Fibroblast of villous mesenchyme (primary cell): ENCODE results near the gene PALM. TPM values are rescaled to one million over a fixed set of nuclear protein-coding genes. Genes with fewer than 3 reads are reported as not detected.
"Not testable (repeated sequence)": the region's sequence is repeated elsewhere in the genome, so short reads cannot be mapped to it uniquely, and the experiment has no call there.

Experiments
- DNase-seq: peaks from one replicate; pipeline ENCODE4 v3.0.0-alpha.2; 2010; ENCODE audit warnings: low read depth
- H3K4me3 ChIP-seq: 2 replicates; pipeline ENCODE4 v1.5.1; 2011; ENCODE audit warnings: low read depth, mild to moderate bottlenecking, low read length
- CTCF ChIP-seq: IDR thresholded peaks from 2 replicates; pipeline ENCODE4 v1.5.1; 2012; ENCODE audit warnings: low read depth, mild to moderate bottlenecking, low read length; ENCODE audit not compliant: insufficient read depth
- total RNA-seq: library from RNA; depleted of rRNA; stranded (reverse); fragments of >200 nt; gene quantifications from 2 replicates; pipeline ENCODE4 v1.2.3, GENCODE V29; 2012

The PALM gene
- total RNA-seq, 1 donor = 1.7 TPM

GRCh38 chr19:663682-664117 lies 45.0 kb upstream of the PALM start:
- TF ChIP-seq CTCF = no peak
- DNase-seq = no peak
- H3K4me3 ChIP-seq = peak overlapping the region; percentile 61

- peak overlapping the region; percentile 15 for H3K4me3 ChIP-seq
- peak; percentile 94 for TF ChIP-seq CTCF
- DNase-seq = peak; percentile 84
These were observed 43.8 kb upstream of the PALM start for GRCh38 chr19:664913-665443.

- DNase-seq, H3K4me3 ChIP-seq: not testable (repeated sequence)
These were observed 41.7 kb upstream of the PALM start for GRCh38 chr19:666985-667573.

GRCh38 chr19:668675-669434 lies 39.9 kb upstream of the PALM start:
- DNase-seq = peak; percentile 95
- not testable (repeated sequence) for H3K4me3 ChIP-seq

GRCh38 chr19:670609-671075 lies 38.1 kb upstream of the PALM start:
- TF ChIP-seq CTCF = peak; percentile 21
- no peak for DNase-seq
- H3K4me3 ChIP-seq = no peak overlapping the region

GRCh38 chr19:674282-675151 lies 34.2 kb upstream of the PALM start:
- TF ChIP-seq CTCF = no peak
- no peak overlapping the region for H3K4me3 ChIP-seq
- no peak for DNase-seq

- peak overlapping the region; percentile 53 for H3K4me3 ChIP-seq
- TF ChIP-seq CTCF = no peak
- DNase-seq = no peak
These were observed 32.8 kb upstream of the PALM start for GRCh38 chr19:676007-676338.
